ENCODE data around the gene SEC63.

- TF ChIP-seq CTCF (IDR thresholded peaks at IDR 0.05; ENCODE audit: low read depth, low read length) (no peak), EZH2phosphoT487 (IDR thresholded peaks at IDR 0.05; ENCODE audit: low read depth) (no peak)
These were observed 41.3 kb upstream of the SEC63 start for GRCh38 chr6:107999341-107999740.

All from OCI-LY3 (cell line).